NCI-H1930 (cell line): ENCODE measurements around the gene DRAM2.

Experiments
- DNase-seq, 2 experiments: peaks; one replicate each; lab custom pipeline; 2025; lab: John Stamatoyannopoulos, UW

The DRAM2 gene

GRCh38 chr1:111139956-111140679, at the start of gene DRAM2, which contains the start of gene CEPT1:
Gene DRAM2, minus strand, starts transcription at chr1:111140093. Its CDS starts 8,539 bp downstream, at chr1:111131554.
Gene CEPT1, plus strand, starts transcription at chr1:111140223. Its CDS starts 7,492 bp downstream, at chr1:111147715.
- DNase-seq: peak; percentile 86 to 91

- no peak for DNase-seq
These were observed 44.8 kb upstream of the DRAM2 start for GRCh38 chr1:111184663-111185062.

- no peak for DNase-seq
These were observed 43.6 kb upstream of the DRAM2 start for GRCh38 chr1:111183308-111184069.

GRCh38 chr1:111182052-111182451, 42.2 kb upstream of the DRAM2 start:
- no peak for DNase-seq

GRCh38 chr1:111179968-111180533, 40.2 kb upstream of the DRAM2 start:
- no peak for DNase-seq

GRCh38 chr1:111176678-111177077, 36.8 kb upstream of the DRAM2 start:
- no peak for DNase-seq

- DNase-seq: no peak
These were observed 35.5 kb upstream of the DRAM2 start for GRCh38 chr1:111175349-111175748.

- no peak for DNase-seq
These were observed 34.2 kb upstream of the DRAM2 start for GRCh38 chr1:111174070-111174469.

- DNase-seq: no peak
These were observed 32.6 kb upstream of the DRAM2 start for GRCh38 chr1:111172463-111172862.

- DNase-seq: no peak
These were observed 24.3 kb upstream of the DRAM2 start for GRCh38 chr1:111164151-111164550.

GRCh38 chr1:111163363-111163762, 23.5 kb upstream of the DRAM2 start:
- no peak for DNase-seq

- no peak for DNase-seq
These were observed 22.6 kb upstream of the DRAM2 start for GRCh38 chr1:111162488-111162880.

- no peak for DNase-seq
These were observed 22.1 kb upstream of the DRAM2 start for GRCh38 chr1:111161843-111162487.

- DNase-seq: no peak
These were observed 17.5 kb upstream of the DRAM2 start for GRCh38 chr1:111157431-111157830.

- no peak for DNase-seq
These were observed 14.4 kb upstream of the DRAM2 start for GRCh38 chr1:111154021-111154999.

GRCh38 chr1:111151838-111152237, 11.9 kb upstream of the DRAM2 start:
- DNase-seq: no peak

GRCh38 chr1:111148376-111148881, 8.5 kb upstream of the DRAM2 start:
- DNase-seq: no peak

GRCh38 chr1:111147948-111148347, 8.1 kb upstream of the DRAM2 start:
- DNase-seq: no peak

- DNase-seq: no peak
These were observed 6.3 kb upstream of the DRAM2 start for GRCh38 chr1:111145963-111146768.

GRCh38 chr1:111145542-111145941, 5.6 kb upstream of the DRAM2 start:
- no peak for DNase-seq
